NCI-H2196 treated with DMSO at 0.1 percent for 48 hours (cell line): ENCODE data around the gene SURF6.

Experiments used
- DNase-seq: peaks from one replicate; lab custom pipeline; 2025; ENCODE audit not compliant: unreplicated experiment; lab: John Stamatoyannopoulos, UW

The SURF6 gene

DNA sequence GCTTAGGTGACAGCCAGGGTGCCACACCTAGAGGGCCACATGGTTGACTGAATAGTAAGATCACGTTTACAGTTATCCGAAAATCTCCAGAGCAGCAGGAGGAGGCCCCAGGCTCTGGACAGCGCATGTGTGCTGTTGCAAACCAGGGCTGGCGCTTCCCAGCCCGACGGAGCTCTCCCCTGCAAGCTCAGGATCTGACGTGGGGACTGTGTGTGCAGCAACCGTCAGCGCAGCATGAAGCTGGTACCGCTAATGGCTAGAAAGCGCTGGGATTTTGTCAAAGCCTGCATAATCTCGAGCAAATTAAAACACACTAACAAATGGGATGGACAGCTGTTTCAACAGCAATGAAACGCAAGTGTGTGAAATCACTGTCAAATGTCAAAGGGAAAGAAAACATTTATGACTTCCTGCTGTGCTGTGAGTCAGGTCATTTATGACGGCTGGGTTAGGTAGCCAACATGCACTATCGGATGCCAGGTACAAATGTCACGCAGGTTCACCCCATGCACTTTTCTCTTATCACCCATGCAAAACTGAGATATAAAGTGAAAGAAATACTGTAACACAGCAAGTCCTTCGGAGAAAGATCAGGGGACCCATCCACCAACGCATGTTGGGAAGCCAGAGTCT is 32.4 kb upstream of the SURF6 start:
- no peak for DNase-seq

DNA sequence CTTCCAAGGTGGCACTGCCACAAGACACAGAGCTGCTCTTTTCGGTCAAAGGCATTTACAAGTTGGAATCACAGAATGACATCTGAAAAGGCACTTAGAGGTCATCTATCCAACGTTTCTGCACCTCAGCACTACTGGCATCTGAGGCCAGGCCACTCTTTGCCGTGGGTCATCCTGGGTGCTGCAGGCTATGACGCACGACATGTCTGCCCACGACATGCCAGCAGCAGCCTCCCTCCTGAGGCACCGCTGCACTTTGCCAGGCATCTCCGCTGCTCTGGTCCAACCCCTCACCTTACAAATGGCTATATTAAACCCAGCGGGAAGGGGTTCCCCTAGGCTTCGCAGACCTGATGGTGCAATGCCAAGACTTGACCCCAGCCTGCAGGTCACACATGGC is 31.8 kb upstream of the SURF6 start:
- DNase-seq, result no peak

DNA sequence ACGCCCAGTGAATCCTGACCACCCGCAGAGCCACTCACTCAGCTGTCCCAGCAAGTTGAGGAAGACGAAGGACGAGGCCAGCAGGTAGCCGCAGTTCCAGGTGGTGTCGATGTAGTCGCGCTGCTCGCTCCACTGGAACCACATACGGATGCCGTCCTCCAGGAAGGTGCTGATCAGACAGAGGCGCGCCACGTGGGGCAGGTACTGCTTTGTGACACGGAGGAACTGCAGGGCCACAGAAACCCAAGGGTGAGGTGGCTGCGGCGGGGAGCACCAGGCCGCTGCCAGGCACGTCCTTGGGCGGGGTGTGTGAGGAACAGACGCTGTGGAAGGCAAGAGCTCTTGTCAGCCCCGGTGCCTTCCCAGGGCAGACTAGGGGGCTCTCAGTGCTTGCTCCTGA is 31.2 kb upstream of the SURF6 start:
- no peak for DNase-seq

DNA sequence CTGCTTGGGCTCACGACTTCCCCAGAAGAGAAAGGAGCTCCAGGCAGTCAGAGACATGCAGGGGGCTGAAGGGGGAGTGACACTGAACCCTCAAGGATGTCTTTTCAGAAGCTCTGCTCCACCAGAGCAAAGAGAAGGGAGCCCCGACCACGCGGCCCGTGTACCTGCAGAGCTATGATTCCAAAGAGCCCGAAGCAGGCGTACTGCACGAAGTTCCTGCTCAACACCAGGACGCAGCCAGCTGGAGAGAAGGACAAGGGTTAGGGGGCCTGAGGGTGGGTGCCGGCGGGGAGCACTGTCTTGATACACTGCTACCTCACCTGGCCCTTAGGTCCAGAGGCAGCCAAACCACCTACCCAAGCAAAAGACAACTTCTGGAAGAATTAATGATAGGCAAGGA is 30.4 kb upstream of the SURF6 start:
- no peak for DNase-seq

DNA sequence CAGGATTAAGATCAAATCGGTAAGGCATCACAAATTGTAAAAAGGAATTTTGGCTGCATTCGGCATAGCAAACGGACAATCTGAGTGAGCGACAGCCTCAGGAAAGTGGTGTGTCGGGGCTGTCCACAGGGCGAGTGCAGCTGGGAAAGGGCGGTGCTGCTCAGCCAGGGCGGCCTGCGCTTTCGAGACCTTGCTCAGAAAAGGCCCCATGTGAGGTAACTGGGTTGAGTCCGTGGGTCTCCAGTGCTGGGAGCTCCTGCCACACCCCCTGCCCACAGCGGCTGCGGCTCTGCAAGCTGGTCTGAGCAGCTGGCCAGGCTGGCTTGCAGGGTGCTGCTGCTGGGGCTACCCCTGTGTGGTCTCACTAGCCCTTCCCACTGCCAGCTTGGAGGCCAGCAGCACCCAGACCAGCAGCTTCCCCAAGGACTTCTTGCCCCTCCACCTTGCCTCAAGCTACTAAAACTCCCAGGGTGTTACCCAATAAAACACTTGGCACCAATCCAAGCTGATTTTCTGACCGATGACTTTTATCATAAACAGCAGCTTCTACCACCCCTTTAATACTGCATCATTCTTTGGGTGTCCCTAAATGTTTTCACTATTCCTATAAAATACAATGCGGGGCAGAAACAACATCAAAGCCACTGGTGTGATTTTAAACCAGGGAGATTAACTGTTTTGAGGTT is 26.5 kb upstream of the SURF6 start:
- DNase-seq, result no peak

DNA sequence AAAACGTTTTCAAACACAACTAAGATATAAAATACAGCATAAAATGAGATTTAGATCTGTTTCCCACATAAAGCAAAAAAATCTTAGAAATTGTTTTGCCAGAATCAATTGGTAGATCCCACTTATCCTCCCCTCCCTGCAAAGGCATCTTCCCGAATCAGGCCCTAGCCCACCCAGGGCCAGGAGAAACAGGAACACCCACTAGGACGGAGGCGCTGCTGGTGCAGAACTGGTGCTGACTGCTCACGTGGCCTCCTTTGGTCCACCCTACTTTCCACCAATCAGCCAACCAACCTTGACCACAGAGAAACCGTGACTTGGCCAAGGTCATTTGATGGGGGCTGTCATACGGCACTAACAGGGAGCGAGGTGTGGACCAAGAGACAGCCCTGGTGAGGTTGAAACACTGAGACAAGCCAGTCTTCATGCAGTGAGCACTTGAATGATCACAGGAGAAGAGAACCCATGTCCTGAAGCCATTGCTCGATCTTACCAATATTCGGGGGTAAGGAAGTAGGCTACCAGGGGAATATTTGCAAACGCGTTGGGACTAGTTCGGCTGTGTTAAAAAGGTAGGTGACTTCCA is 25.6 kb upstream of the SURF6 start:
- DNase-seq, result no peak

DNA sequence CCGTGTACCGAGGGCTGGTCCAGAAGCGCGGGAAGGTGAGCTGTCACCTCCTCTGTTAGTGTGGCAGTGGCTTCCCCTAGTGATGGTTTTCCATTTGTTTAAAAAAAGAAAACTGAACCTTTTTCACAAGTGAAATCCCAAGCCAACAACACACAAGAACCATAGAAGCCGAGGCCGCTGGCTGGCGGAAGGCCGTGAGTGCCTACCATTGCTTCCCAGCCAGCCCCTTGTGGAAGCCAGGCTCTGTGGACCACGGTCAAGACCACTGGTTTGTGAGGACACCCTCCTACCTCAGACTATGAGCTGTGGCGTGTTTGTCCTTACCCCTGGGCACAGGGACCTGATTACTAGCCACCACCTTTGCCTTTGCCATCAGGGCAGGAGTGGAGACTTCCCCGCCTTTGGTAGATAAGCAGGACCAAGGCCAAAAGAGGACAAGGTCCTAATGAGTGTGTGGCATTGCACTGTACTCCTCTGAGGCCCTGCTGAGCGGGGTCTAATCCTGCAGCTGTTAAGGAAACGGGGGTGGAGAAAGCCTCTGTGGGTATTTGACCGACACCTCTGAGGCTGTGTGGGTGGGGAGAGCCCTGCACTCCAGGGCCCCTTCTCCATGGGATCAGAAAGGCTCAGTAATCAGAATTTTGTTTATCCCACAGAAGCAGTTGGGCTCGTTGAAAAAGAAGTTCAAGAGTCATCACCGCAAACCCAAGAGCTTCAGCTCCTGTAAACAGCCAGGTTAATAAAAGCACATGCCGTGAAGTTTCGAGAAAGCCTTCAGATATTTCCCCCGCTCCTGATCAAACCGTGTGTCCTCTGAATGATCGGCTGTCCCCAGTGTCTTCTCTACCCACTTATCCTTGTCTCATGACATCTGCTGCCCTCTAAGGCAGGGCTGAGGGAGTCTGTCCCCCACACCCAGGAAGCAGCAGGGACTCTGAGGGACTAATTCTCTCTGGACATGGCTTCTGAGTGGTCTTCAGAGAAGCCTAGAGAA is 24.7 kb upstream of the SURF6 start:
- DNase-seq, result no peak

DNA sequence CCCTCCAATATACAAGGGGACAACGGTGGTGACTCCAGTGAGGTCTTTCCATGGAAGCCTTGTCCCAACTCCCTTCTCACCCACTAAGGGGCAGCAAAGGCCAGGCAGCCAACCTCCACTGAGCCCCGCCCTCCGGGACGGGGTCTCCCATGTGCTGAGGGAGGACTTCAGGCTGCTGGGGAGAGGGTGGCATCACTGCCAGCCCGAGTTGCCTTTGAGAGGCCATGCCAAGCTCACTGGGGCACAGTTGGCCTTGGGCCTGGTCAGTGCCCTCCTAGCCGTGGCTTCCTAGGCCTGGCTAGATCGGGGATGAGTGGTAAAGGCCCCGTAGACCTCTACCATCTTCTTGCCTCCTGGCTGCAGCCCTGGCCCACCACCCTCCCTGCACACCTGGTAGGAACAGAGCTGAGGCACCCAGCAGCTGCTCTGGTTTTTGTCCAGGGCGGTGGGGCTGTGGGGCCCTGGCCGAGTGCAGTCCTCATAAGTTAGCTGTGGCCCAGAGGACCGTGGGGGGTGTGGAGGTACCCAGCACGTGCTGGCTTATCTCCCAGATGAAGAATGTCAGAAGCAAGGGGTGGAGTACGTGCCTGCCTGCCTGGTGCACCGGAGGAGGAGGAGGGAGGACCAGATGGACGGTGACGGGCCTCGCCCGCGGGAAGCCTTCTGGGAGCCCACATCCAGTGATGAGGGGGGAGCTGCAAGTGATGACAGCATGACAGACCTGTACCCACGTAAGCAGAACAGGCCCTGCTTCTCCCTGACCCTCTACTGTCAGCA is 23.6 kb upstream of the SURF6 start:
- DNase-seq, result no peak

DNA sequence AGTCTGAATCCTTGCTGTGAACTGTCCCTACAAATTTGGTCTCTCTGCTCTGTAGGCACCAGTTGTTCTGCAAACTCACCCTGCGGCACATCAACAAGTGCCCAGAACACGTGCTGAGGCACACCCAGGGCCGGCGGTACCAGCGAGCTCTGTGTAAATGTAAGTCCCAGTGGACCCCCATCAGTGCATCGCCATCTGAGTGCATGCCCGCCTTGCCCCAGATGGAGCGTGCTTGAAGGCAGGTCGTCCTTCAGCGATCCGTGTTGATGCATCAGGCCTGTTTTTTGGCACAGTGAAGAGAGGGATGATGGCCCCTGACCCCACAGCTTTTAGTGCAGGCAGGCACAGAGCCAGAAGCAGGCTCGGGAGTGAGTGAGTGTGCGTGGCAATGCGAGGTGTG is 21.7 kb upstream of the SURF6 start:
- DNase-seq, result no peak

DNA sequence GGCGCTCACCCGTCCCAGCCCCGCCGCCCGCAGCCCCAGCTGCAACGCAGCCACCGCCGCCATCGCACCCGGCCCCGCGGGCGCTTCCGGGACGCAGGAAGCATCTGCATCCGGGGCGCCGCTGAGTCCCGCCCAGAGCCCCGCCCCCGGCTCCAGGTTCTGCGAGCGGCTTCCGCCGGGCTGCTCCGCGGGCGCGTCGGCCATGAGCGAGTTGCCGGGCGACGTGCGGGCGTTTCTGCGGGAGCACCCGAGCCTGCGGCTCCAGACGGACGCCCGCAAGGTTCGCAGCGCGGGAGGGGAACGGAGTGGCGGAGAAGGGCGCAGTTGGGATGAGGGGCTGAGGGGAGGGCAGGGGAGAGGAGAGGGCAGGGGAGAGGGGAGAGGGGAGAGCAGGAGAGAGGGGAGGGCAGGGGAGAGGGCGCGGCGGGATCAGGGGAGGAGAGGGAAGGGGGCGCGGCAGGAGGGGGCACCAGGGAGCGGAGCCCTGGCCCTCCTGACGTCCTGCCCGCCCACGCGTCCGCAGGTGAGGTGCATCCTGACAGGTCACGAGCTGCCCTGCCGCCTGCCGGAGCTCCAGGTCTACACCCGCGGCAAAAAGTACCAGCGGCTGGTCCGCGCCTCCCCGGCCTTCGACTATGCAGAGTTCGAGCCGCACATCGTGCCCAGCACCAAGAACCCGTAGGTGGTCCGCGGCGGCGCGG is 20.6 kb upstream of the SURF6 start, which contains the start of the genes SURF1 and SURF2:
Gene SURF1 (minus strand): TSS at position 97 of the 701 bp plus-strand sequence. CDS start 34 bp downstream, at position 63.
Gene SURF2 (plus strand): TSS at position 160 of the 701 bp plus-strand sequence. CDS start 43 bp downstream, at position 203.
- DNase-seq, result peak; percentile 67

DNA sequence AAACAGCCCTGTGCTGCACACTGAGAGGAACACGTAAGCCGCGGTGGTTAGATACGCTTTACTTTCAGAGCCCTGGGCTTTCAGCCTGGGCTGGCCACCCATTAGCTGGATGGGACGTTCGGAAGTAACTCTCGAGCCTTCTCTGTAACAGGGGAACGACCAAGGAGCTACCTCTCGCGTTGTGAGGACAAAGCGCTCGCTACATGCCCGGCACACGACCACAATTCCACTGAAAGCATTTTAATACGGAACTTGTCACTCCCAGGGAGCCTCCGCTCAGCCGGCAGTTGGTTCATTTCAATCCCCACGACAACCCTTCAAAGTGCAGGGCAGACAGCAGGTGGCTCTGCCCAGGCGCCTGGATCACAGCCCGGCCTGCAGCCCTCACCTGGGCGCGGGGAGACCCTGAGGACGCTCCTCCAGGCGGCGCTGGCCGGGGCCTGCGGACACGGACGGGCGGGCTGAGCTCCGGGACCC is 19.9 kb upstream of the SURF6 start:
- no peak for DNase-seq

DNA sequence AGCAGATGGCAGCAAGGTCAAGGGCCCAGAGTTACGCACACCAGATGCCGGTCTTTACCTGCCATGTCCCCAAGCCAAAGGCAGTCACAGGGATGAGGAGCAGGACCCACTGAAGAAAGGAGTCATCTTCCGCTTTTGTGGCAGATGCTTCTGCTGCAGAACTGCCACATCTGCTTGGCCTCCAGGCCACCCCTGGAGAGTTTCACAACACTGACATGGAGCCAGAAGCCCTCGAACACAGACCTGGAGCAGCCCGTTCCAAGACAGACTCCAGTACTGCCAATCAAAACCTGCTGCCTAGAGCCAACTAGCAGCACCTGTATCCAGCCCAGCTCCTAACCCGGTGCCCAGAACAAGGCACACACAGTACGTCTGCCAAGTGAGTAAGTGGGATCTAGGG is 18.8 kb upstream of the SURF6 start:
- DNase-seq, result no peak

DNA sequence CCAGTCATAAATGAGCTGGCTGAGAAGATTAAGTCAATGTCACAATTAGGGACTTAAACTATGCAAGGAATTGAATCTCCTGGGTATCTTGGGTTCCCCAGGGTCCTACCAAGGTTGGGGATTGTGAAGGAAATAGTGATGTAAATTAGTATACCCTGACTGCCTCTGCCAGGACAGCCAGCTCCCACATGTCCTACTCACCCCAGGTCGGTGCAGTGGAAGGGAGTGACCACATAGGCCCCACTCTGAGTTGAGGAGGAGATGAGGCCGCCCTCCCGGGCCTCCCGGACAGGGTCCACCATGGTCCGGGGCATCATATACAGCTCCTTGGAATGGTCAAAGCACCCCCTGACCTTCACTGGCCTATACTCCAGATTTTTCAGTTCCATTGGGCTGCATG is 17.6 kb upstream of the SURF6 start:
- DNase-seq, result no peak

DNA sequence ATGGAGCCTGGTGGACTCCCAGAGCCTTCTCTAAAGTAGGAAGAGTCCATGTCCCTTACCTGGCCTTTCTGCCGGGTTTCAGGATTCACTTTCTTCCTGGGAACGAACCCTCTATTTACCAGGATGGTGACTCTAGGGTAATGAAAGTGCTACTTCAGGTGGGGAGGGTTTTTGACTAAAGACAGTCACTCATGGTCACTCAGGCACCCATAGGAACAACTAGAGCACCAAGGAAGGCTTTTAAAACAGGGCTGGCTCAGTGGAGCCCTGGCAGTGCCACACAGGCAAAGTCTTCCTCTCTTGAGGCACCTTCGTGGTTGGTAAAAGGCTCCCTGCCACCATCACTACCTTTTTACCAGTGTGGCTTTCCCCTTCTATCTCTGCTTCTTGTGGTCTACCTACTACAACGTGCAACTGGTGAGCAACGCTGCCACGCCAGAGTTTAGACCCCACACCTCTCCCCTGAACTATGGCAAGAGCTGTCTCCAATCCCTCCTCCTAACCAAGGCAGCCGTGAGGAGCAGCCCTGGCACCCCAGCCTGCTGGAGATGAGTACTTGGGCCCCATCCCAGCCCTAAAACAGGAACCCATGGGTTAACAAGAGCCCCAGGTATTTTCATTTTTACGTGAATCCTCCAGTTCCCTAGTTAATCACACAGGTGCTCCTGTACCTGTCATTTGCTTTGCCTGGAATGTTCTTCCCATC is 16.8 kb upstream of the SURF6 start:
- DNase-seq, result no peak

DNA sequence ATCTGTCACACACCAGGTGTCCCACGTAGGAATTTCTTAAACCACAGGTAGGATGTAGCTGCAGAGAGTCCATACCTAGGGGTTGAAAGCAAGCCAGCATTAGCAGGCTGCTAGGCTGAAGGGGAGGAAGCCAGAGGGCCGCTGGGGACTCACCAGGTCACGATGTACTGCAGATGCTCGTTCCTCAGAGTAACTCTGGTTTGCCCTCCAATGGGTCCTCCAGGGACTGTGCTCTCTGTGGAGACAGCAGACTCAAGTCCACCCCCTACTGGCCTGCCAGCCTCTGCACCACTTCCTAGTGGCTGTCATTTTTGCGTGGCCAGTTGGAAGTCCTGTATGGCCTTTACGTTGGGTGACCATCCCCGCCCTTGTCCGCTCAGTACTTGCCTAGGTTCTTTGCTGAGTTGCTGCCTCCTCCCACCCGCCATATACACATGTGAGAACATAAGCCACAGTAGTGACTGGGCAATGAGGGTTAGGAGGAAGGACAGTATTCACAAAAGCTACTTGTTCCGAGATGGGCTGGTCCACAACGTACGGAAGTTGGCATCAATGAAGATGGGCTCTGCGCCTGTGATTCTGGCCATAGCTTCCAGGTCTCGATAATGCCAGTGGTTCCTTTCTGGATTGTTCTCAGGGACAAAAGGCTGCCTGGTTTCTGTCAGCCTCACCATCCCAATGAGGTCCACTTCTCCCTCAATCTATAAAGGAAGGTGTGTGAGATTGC is 16.1 kb upstream of the SURF6 start:
- DNase-seq, result no peak

DNA sequence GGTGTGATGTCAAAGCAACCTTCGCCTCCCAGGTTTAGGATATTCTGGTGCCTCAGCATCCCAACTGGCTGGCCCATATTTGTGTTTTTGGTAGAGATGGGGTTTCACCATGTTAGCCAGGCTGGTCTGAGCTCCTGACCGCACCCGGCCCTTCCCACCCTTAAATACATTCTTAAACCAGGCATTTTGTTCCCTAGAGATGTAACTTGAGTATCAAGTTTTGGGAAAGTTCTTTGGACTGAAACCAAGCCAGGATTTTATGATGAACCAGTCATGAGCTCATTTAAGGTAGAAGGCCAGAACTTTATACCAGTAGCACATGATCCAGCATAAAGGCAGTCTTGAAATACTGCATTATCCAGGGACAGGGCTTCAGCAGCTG is 15.5 kb upstream of the SURF6 start:
- DNase-seq, result no peak

DNA sequence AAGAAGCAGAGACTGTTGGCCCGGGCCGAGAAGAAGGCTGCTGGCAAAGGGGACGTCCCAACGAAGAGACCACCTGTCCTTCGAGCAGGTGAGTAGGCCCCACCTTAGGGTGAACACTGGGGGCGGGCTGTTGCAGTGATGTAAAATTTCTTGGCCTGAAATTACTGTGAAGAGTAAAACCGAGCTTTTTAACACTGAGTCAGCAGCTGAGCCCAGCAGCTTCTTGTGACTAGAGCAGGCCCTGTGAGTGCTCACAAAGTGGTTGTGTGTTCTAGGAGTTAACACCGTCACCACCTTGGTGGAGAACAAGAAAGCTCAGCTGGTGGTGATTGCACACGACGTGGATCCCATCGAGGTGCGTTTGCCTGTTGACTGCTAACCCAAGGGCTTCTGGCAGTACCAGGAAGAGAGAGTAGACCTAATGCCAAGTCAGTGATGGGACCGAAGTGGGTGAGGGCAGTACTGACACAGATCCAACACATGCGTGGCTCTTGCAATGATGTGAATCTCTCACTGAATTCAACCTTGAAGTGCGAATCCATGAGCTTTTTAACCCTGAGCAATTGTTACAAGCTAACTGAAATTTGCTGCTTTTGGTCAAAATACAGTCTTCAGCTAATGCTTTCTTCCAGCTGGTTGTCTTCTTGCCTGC is 14.1 kb upstream of the SURF6 start:
- no peak for DNase-seq
